Activated T-cell treated with anti-CD3 and anti-CD28 coated beads for 4 hours (primary cell): ENCODE data around the gene TSHZ2.
"Not testable (repeated sequence)": the region's sequence is repeated elsewhere in the genome, so short reads cannot be mapped to it uniquely, and the experiment has no call there.

ENCODE experiments used
- DNase-seq: peaks from one replicate; pipeline ENCODE4 v3.0.0-alpha.2; 2020

Gene TSHZ2

DNA sequence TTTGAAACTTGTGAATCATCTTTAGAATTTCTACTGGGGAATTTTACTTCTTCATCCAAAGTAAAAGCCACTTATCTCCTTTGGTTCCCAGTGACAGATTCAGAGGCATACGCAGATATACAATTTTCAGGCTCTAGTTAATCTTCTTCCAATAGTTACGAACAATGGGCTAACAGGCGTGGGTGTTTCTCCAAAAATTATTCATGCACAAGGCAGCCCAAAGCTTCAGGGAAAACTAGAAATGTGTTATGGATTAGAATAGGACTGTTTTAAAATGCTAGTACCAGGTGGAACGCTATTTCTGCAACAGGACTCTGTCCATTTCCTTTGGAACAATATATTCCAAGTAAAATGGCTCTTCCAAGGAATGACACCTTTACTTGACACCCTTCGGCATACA lies 519.3 kb downstream of the TSHZ2 start:
- no peak for DNase-seq

- no peak for DNase-seq
These were observed 520.1 kb downstream of the TSHZ2 start for GRCh38 chr20:53492212-53492611.

DNA sequence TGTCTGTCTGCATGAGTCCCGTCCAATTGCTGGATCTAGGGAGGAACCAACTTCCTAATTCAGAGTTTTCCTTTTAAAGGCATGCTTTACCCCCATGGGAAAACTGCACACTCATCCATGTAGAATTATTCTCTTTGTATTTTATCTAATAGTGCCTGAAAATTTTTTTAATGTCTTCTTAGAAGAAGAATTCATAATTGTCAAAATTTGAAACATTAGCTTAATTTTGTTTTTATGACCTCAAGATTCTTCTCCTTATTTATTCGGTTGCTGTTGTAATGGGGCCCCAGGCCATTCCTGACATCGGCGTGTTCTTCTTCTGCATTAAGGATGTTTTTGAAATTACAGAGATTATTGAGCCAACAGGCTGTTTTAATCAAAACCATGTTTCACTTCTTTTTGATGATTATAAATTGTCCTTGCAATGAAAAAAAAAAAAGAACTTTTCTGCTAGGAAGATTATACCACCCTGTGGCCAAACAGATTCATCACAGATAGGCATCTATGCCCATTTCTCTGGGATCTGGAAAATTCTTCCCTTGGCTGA lies 521.2 kb downstream of the TSHZ2 start:
- no peak for DNase-seq

GRCh38 chr20:53494753-53495152 lies 522.6 kb downstream of the TSHZ2 start:
- DNase-seq, result no peak

DNA sequence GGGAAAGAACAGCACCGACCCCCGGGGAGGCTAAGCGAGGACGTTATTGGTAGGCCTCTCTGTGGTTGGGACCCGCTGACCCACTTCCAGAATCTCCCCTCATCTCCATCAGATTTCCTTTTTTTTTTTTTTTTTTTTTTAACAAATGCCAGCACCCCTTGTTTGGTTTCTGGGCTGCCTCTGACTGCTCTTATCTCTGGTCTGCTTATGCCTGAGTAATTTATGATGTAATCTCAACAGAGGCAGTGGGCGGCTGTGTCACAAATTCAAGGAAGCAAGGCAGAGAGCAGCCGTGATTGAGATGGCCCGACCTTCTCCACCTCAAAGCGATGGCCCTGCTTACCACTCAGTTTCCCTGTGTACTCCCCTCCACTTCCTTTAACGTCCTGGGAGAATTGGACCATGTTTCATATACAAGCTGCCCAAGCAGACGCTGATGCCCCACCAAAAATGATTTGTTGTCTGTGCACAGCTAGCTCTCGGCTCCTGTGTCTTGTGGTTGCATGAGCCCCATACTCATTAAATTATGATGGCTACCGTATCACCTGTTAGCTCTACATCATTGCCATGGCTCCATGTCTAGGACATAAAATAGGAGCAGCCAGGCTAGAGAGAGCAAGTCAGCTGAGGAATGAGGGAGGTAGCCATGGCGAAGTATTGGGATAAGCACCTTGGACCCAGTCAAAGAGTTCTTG lies 523.4 kb downstream of the TSHZ2 start:
- DNase-seq, result no peak

GRCh38 chr20:53497246-53497645 lies 525.1 kb downstream of the TSHZ2 start:
- DNase-seq, result no peak

DNA sequence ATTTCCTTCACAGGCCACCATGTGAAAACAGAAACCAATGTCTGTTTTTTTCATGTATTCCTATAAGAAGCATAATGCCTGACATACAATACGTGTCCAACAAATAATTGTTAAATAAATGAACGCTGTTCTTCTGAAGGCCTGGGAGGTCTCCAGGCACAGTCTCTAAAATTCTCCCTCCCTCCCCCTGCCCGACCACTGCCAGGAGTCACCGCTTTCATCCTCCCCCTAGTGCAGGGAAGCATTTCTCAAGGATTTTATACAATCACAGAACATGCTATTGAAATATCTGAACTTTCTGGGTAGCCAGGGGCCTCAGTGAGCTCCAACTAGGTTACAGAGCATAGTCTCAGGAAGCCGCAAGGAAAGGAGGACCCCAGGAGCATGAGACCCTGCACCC lies 526.2 kb downstream of the TSHZ2 start:
- no peak for DNase-seq

GRCh38 chr20:53500651-53501050 lies 528.5 kb downstream of the TSHZ2 start:
- no peak for DNase-seq

- no peak for DNase-seq
These were observed 530.7 kb downstream of the TSHZ2 start for GRCh38 chr20:53502820-53503219.

- DNase-seq, result no peak
These were observed 531.4 kb downstream of the TSHZ2 start for GRCh38 chr20:53503517-53503919.

- DNase-seq, result not testable (repeated sequence)
These were observed 531.9 kb downstream of the TSHZ2 start for GRCh38 chr20:53504106-53504505.

GRCh38 chr20:53510262-53510661 lies 538.1 kb downstream of the TSHZ2 start:
- DNase-seq, result no peak

DNA sequence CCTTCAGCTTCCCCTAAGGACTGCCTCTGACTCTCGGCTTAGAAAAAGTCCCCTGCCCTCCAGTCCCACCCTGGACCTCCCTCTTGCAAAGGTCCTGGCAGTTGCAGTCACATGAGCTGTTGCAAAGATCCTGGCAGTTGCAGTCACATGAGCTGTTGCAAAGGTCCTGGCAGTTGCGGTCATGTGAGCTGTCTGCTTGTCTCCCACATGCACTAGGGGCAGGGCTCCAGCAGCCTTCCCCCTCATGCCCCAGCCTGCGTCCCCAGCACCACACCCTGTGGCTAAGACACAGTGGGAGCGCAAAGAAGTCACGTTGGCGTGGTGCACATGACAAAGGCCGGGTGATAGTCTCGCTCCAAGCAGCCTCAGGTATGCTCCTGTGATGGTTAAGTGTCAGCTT lies 538.5 kb downstream of the TSHZ2 start:
- DNase-seq, result no peak

DNA sequence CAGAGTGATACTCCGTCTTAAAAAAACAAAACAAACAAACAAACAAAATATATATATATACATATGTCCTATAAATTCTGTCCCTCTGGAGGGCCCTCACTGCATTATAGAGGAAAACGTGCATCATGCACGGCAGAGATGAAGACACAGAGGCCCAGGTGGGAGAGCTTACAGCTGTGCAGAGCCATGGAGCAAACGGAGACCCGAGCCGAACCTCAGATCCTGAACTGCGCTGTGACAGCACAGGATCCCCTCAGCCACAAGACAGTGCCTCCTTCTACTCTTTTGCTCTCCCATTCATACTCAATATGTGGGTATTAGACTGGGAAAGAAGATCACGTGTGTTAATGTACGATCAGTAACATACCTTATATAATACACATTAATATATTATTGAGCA lies 539.9 kb downstream of the TSHZ2 start:
- no peak for DNase-seq

DNA sequence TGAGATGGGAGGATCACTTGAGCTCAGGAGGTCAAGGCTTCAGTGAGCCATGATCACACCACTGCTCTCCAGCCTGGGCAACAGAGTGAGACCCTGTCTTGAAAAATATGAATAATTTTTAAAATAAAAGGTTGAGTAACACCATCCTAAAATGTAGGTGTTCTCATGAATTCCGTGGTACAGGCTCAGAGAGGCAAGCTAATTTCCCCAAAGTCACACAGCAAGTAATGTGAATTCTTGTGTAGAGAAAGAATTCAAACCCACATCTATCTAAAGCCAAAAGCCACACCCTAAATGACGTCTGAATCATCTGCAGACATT lies 541.0 kb downstream of the TSHZ2 start:
- DNase-seq, result no peak

DNA sequence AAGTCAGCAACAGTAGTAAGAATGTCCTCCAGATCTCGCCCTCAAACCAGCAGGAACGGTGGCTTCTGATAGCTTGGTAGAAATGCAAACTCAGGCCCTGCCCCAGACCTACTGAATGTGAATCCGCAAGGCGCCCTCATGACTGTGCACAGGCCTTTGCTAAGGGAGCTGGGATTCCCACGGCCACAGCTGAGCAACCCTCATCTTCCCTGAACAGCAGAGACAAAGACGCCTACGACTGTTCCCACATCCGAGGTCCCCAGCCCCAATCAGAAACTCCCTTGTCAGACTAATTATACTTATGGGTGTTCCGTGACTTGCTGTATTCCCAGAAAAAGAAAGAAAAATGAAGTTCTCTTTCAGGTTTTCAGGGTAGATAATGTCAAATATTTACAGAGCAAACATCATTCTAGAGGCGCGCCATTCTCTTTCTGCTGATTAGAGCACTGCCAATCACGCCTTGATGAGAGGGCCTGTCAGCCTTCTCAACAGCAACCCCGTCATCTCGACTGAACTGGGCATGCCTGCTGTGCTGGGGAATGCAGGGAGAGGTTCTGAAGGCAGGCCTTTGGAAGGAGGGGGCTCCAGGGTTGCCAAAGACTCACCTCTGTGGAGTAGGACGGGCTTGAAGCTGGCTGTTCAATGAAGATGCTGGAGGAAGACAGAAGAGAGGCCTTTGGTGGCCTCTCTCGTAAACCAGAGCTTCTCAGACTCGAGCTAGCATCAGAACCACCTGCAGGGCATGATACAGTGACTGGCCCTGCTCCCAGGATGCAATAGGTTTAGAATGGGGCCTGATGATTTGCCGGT lies 541.5 kb downstream of the TSHZ2 start:
- no peak for DNase-seq

- no peak for DNase-seq
These were observed 543.6 kb downstream of the TSHZ2 start for GRCh38 chr20:53515749-53516148.

GRCh38 chr20:53517146-53517545 lies 545.0 kb downstream of the TSHZ2 start:
- no peak for DNase-seq

- not testable (repeated sequence) for DNase-seq
These were observed 549.3 kb downstream of the TSHZ2 start for GRCh38 chr20:53521421-53521820.

DNA sequence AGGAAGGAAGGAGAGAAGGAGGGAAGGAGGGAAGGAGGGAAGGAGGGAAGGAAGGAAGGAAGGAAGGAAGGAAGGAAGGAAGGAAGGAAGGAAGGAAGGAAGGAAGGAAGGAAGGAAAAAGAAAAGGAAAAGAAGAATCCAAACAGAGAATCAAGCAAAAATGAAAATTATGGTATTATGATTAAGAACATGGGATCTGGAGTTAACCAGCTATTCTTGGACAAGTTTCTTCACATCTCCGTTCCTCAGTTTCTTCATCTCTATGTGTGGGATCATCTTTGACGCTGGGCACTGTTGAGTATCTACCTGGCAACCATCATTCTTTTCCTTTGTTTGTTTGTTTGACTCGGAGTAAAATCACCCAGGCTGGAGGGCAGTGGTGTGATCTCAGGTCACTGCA lies 549.9 kb downstream of the TSHZ2 start:
- no peak for DNase-seq

GRCh38 chr20:53522696-53523095 lies 550.5 kb downstream of the TSHZ2 start:
- no peak for DNase-seq

GRCh38 chr20:53523615-53524014 lies 551.5 kb downstream of the TSHZ2 start:
- DNase-seq, result not testable (repeated sequence)

GRCh38 chr20:53524589-53525312 lies 552.6 kb downstream of the TSHZ2 start:
- DNase-seq, result no peak

DNA sequence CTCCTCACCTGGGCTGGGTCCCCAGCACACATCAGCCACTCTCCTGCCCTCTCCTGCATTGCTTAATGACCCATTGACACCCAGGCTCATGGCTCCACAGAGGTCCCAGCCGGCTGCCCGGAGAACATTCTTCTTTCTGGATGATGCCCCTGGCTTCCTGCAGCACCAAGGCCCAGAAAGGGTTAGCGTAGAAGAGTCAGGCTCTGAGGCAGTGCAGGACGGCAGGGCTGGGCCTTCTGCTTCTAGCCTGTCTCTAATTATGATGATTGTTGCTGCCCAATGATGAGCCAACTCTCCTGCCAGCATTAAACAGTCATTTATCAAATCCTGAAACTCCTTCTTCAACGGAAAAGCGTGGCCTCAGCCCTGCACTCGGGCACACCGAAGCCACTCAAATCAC lies 555.0 kb downstream of the TSHZ2 start:
- DNase-seq, result no peak
